Gastrocnemius medialis (tissue), 4 donors: ENCODE data around the gene SKP1.

ENCODE experiments used
- CTCF ChIP-seq, 5 experiments: fragments of 450-650 bp in 3 of 5; fragments of 200-600 bp in 2 of 5; sonication (generic) in 2 of 5; IDR thresholded peaks in 4 of 5; conservative IDR thresholded peaks in 1 of 5; 1 replicate in 4 of 5; 2 replicates in 1 of 5; pipeline ENCODE4 v1.5.1; 2016 to 2019; ENCODE audit warnings: antibody characterized with exemption in 5 of 5, mild to moderate bottlenecking in 3 of 5, moderate library complexity in 3 of 5
- POLR2A ChIP-seq, 2 donors: fragments of 450-650 bp; IDR thresholded peaks; one replicate each; pipeline ENCODE4 v1.6.1; 2017; ENCODE audit warnings: antibody characterized with exemption in 2 of 2, mild to moderate bottlenecking in 2 of 2, moderate library complexity in 2 of 2

GRCh38 chr5:134161513-134162395, 15.0 kb downstream of the SKP1 start:
- TF ChIP-seq POLR2A (IDR thresholded peaks at IDR 0.05) = no peak
- no peak for TF ChIP-seq CTCF (IDR thresholded peaks at IDR 0.05 in 4 of 5, conservative IDR thresholded peaks at IDR 0.05 in 1 of 5)
